GM20431 (cell line): ENCODE measurements around the gene SCNN1B.
"Not testable (repeated sequence)": the region's sequence is repeated elsewhere in the genome, so short reads cannot be mapped to it uniquely, and the experiment has no call there.

Experiments
- in situ Hi-C: fragments of 300-500 bp; cut with MseI, MboI; formaldehyde crosslinking; loops from one replicate; pipeline ENCODE4 v1.15.0; 2020; ENCODE audit warnings: low sequenced_read_pairs; ENCODE audit not compliant: unreplicated experiment

Gene SCNN1B

GRCh38 chr16:23288209-23288608 lies 13.9 kb upstream of the SCNN1B start:
- in situ Hi-C loops: no loop called here

GRCh38 chr16:23288726-23289512 lies 13.2 kb upstream of the SCNN1B start:
- in situ Hi-C loops: no loop called here

- in situ Hi-C loops: no loop called here
These were observed 11.7 kb upstream of the SCNN1B start for GRCh38 chr16:23290189-23291062.

- in situ Hi-C loops: no loop called here
These were observed 9.1 kb upstream of the SCNN1B start for GRCh38 chr16:23293016-23293415.

- in situ Hi-C loops: no loop called here
These were observed 7.8 kb upstream of the SCNN1B start for GRCh38 chr16:23294260-23294659.

- in situ Hi-C loops: no loop called here
These were observed 5.1 kb upstream of the SCNN1B start for GRCh38 chr16:23296994-23297393.

GRCh38 chr16:23298290-23298915 lies 3.7 kb upstream of the SCNN1B start:
- in situ Hi-C loops: no loop called here

- in situ Hi-C loops: not testable (repeated sequence)
These were observed 2.3 kb upstream of the SCNN1B start for GRCh38 chr16:23299815-23300214.

- in situ Hi-C loops: no loop called here
These were observed 654 bp upstream of the SCNN1B start for GRCh38 chr16:23301251-23302044.

- in situ Hi-C loops: no loop called here
These were observed 1.6 kb downstream of the SCNN1B start for GRCh38 chr16:23303685-23304084.

GRCh38 chr16:23304620-23305019 lies 2.5 kb downstream of the SCNN1B start:
- in situ Hi-C loops: no loop called here

- in situ Hi-C loops: no loop called here
These were observed 4.3 kb downstream of the SCNN1B start for GRCh38 chr16:23306199-23307100.

GRCh38 chr16:23310217-23310616 lies 8.1 kb downstream of the SCNN1B start:
- in situ Hi-C loops: no loop called here

GRCh38 chr16:23310744-23311143 lies 8.6 kb downstream of the SCNN1B start:
- in situ Hi-C loops: no loop called here

- in situ Hi-C loops: no loop called here
These were observed 14.1 kb downstream of the SCNN1B start for GRCh38 chr16:23316232-23316631.

GRCh38 chr16:23316634-23317265 lies 14.6 kb downstream of the SCNN1B start:
- in situ Hi-C loops: no loop called here

- in situ Hi-C loops: no loop called here
These were observed 15.2 kb downstream of the SCNN1B start for GRCh38 chr16:23317266-23317661.

- in situ Hi-C loops: no loop called here
These were observed 15.6 kb downstream of the SCNN1B start for GRCh38 chr16:23317751-23318150.

GRCh38 chr16:23318639-23319038 lies 16.5 kb downstream of the SCNN1B start:
- in situ Hi-C loops: no loop called here
